ENCODE measurements around the gene FAM83B.

DNA sequence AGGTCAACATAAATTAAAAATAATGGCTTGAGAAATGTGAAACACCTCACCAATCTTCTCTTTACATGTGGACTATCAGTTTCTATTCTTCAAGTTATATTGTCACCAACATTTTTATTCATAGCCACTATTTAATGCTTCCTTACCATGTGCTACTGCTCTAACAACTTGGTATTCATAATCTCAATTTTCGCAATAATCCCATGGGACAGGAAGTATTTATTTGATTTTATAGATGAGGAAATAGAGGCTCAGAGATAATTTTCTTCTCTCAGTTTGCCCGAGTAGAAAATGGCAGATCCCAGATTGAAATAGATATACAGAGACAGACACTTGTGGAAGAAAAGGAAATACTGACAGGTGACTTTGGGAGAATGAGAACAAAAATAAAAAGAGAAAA is 66.6 kb downstream of the FAM83B start:
- TF ChIP-seq, protein P1, sequence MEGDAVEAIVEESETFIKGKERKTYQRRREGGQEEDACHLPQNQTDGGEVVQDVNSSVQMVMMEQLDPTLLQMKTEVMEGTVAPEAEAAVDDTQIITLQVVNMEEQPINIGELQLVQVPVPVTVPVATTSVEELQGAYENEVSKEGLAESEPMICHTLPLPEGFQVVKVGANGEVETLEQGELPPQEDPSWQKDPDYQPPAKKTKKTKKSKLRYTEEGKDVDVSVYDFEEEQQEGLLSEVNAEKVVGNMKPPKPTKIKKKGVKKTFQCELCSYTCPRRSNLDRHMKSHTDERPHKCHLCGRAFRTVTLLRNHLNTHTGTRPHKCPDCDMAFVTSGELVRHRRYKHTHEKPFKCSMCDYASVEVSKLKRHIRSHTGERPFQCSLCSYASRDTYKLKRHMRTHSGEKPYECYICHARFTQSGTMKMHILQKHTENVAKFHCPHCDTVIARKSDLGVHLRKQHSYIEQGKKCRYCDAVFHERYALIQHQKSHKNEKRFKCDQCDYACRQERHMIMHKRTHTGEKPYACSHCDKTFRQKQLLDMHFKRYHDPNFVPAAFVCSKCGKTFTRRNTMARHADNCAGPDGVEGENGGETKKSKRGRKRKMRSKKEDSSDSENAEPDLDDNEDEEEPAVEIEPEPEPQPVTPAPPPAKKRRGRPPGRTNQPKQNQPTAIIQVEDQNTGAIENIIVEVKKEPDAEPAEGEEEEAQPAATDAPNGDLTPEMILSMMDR (IDR thresholded peaks at IDR 0.05) = no peak
- TF ChIP-seq, protein P2, sequence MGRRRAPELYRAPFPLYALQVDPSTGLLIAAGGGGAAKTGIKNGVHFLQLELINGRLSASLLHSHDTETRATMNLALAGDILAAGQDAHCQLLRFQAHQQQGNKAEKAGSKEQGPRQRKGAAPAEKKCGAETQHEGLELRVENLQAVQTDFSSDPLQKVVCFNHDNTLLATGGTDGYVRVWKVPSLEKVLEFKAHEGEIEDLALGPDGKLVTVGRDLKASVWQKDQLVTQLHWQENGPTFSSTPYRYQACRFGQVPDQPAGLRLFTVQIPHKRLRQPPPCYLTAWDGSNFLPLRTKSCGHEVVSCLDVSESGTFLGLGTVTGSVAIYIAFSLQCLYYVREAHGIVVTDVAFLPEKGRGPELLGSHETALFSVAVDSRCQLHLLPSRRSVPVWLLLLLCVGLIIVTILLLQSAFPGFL (CRISPR knock-in tag; IDR thresholded peaks at IDR 0.05; ENCODE audit: borderline replicate concordance) = no peak
- TF ChIP-seq ZNF219 (CRISPR knock-in tag; IDR thresholded peaks at IDR 0.05; ENCODE audit: borderline replicate concordance) = no peak
